Fibroblast of mammary gland (primary cell): ENCODE data around the gene JADE1.

Source experiments
- DNase-seq: peaks from one replicate; pipeline ENCODE4 v3.0.0-alpha.2; 2010; ENCODE audit warnings: low read depth
- H3K4me3 ChIP-seq: 2 replicates; pipeline ENCODE4 v1.5.1; 2011; ENCODE audit warnings: low read depth, mild to moderate bottlenecking, low read length, moderate library complexity; ENCODE audit not compliant: control insufficient read depth
- TF ChIP-seq, protein P1 (sequence below): conservative IDR thresholded peaks from 2 replicates; pipeline ENCODE4 v1.5.1; 2011; ENCODE audit warnings: low read depth, low read length, inconsistent platforms; ENCODE audit not compliant: control insufficient read depth, insufficient read depth

The JADE1 gene

DNA sequence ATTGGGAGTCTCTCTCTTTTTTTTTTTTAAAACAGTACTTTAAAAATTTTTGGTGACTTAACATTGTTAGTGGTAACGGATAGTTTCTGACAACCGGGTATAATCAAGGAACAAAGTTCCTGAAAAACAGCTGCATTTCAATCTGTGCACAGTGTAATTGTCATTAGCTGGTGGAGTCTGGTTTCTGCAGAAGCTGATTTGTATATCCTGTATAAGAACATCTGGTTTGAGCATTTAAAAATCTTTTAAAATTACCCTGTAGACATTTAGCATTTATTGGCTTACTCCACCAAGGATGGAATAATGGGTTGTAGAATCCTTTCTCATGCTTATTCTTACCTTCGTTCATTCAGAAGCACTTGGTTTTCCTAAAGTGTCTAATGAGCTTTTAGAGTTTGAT lies 11.2 kb downstream of the JADE1 start:
- no peak overlapping the region for H3K4me3 ChIP-seq
- TF ChIP-seq, protein P1, sequence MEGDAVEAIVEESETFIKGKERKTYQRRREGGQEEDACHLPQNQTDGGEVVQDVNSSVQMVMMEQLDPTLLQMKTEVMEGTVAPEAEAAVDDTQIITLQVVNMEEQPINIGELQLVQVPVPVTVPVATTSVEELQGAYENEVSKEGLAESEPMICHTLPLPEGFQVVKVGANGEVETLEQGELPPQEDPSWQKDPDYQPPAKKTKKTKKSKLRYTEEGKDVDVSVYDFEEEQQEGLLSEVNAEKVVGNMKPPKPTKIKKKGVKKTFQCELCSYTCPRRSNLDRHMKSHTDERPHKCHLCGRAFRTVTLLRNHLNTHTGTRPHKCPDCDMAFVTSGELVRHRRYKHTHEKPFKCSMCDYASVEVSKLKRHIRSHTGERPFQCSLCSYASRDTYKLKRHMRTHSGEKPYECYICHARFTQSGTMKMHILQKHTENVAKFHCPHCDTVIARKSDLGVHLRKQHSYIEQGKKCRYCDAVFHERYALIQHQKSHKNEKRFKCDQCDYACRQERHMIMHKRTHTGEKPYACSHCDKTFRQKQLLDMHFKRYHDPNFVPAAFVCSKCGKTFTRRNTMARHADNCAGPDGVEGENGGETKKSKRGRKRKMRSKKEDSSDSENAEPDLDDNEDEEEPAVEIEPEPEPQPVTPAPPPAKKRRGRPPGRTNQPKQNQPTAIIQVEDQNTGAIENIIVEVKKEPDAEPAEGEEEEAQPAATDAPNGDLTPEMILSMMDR = no peak
- DNase-seq = no peak

DNA sequence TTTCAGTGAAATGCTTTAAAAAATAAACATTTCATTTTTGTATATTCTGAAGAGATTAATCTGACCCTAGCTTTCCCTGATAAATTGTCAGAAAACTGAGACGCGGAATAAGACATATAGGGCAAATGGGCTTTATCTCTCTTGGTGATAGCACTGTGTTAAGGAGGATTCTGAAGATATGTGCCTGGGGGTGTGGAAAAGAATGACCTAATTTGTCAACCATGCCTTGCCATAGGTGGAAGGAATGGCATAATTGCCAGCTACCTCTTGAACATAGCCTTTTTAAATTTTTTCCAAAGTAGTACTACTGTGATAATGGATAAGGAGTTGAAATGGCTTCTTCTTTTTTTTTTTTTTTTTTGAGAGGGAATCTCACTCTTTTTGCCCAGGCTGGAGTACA lies 11.7 kb downstream of the JADE1 start:
- no peak overlapping the region for H3K4me3 ChIP-seq
- TF ChIP-seq, protein P1 = no peak
- no peak for DNase-seq

DNA sequence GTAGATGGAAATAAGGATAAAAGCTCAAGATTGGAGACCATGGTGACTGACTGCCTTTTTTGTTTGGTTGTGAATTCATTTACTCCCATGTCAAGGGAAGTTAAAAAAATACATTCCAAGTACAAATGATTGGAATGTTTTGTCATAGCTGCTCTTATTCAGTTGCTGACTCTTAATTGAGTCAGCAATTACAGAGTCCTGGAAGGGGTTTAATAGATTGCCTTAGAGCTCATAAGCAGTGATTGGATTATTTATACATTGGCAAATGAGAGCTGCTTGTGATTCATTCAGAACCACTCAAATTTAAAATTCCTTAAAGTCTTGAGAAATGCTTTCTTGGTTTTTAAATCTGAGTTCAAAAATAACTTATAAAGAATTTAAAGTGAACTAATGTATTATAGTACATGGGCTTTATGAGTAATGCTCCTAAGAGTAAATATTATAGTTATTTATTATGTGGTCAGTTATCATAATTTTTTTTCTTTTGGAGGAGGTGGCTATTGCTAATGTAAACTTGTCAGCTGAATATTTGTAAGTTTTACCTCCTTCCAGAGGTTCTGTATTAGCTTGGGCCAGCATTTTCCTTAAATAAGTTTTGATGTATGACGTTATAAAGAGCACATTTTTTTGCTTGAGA lies 13.6 kb downstream of the JADE1 start:
- peak; percentile 95 for DNase-seq

DNA sequence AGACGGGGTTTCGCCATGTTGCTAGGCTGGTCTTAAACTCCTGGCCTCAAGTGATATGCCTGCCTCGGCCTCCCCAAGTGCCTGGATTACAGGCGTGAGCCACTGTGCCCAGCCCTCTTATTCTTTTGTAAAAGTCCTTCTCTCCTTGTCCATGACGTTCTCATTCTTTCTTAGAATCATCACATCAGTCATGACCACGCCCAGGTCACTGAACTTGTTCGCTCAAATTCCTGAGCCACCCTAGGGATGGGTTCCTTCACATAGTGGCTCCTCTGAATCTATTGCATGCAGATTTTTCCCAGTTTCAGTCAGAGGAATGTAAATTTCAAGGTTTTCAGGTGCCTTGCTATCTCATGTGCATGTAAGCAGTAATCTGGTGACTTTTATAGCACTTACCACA lies 15.7 kb downstream of the JADE1 start:
- H3K4me3 ChIP-seq = no peak overlapping the region
- TF ChIP-seq, protein P1 = no peak
- peak; percentile 47 for DNase-seq

More for the DNA sequence above, 13.6 kb downstream of the JADE1 start:
- TF ChIP-seq, protein P1 = no peak
- no peak overlapping the region for H3K4me3 ChIP-seq

DNA sequence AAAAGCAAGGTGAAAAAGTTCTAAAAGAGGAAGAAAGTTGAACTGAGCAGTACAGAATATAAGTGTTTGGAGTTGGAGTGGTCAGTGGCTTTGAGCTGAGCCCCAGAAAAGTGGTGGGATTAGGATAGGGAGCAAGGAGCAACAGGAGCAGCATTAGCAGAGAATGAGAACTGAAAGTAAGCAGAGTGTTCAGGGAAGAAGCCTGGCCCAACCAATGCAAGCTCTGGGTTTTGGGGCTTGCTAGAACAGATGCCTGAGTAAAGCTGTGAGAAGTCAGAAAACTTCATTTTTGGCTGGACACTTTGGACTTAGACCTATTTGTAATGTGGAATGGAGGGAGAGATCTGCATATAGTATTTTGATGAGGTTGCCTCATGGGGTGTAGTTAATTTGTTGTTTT lies 17.8 kb downstream of the JADE1 start:
- H3K4me3 ChIP-seq = no peak overlapping the region
- DNase-seq = no peak
- TF ChIP-seq, protein P1 = no peak

DNA sequence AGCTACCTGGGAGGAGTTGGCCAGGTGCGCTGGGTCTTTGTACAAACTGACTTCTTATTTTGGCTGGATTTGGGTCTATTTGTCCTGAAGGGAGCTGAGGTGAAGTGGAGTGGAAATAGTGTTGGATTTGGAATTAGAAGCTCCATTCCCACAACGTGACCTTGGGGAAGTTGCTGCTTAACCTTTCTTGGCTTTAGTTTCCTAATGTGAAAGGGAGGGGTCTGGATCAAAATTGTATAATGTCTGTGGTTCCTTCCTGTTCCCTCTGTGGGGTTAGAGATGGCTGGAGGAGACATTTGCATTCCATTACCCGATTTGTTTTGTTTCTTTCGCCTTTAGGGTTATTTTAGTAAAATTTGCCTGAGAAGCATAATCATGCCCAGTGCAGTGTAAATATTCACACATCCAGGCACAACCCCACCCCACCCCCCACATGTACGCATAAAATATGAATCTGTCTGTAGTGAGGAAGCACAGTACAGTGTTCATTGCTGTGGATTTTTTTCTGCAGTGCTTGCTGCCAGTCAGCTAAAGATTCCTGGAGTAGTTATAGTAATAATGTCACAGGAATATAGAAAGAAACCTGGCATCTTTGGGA lies 21.5 kb downstream of the JADE1 start:
- no peak overlapping the region for H3K4me3 ChIP-seq
- no peak for DNase-seq
- TF ChIP-seq, protein P1 = no peak
